Tibial nerve (tissue), 4 donors: ENCODE results near the gene ABLIM2. TPM values are rescaled to one million over a fixed set of nuclear protein-coding genes. Genes with fewer than 3 reads are reported as not detected.

Experiments used
- DNase-seq, 2 donors: peaks; one replicate each; pipeline ENCODE4 v3.0.0-alpha.2; 2019; ENCODE audit warnings: low spot score in 2 of 2
- H3K27ac ChIP-seq, 4 donors: fragments of 200-600 bp; sonication (generic) in 3 of 4; one replicate each; pipeline ENCODE4 v1.5.1; 2017 to 2019; ENCODE audit warnings: mild to moderate bottlenecking in 1 of 4
- H3K27me3 ChIP-seq, 2 donors: fragments of 200-600 bp; sonication (generic) in 1 of 2; one replicate each; pipeline versions ENCODE4 v1.5.1 to v1.6.0; 2017 to 2019
- H3K36me3 ChIP-seq, 3 donors: fragments of 200-600 bp; sonication (generic); one replicate each; pipeline ENCODE4 v1.5.1; 2018 to 2019
- H3K4me1 ChIP-seq, 4 donors: fragments of 200-600 bp; sonication (generic) in 3 of 4; one replicate each; pipeline ENCODE4 v1.5.1; 2017 to 2019
- H3K4me3 ChIP-seq, 4 donors: fragments of 200-600 bp; sonication (generic) in 3 of 4; one replicate each; pipeline ENCODE4 v1.5.1; 2017 to 2019; ENCODE audit warnings: mild to moderate bottlenecking in 1 of 4, moderate library complexity in 1 of 4
- H3K9me3 ChIP-seq, 4 donors: fragments of 200-600 bp; sonication (generic) in 3 of 4; one replicate each; pipeline ENCODE4 v1.5.1; 2017 to 2019
- EP300 ChIP-seq, 2 donors: sonication (generic); formaldehyde crosslinking; IDR thresholded peaks; one replicate each; pipeline ENCODE4 v1.6.1; 2017; ENCODE audit warnings: antibody characterized with exemption in 2 of 2, mild to moderate bottlenecking in 1 of 2
- POLR2A ChIP-seq, 2 donors: fragments of 450-650 bp; IDR thresholded peaks; one replicate each; pipeline ENCODE4 v1.6.1; 2017; ENCODE audit warnings: antibody characterized with exemption in 2 of 2, mild to moderate bottlenecking in 2 of 2, moderate library complexity in 2 of 2
- WGBS, 2 donors: methylation state at CpG; one replicate each; pipeline ENCODE4 v1.1.5; 2018; 5-methylcytosine and 5-hydroxymethylcytosine counted together
- total RNA-seq, 4 donors: library from RNA; depleted of rRNA; stranded (reverse); fragments of >200 nt; gene quantifications; one replicate each; pipeline ENCODE4 v1.1.0, GENCODE V29; 2016
- TF ChIP-seq, protein P1 (sequence below), 5 experiments: fragments of 200-600 bp in 3 of 5; fragments of 450-650 bp in 2 of 5; sonication (generic) in 3 of 5; IDR thresholded peaks; one replicate each; pipeline ENCODE4 v1.5.1; 2016 to 2019; ENCODE audit warnings: antibody characterized with exemption in 5 of 5, mild to moderate bottlenecking in 3 of 5, moderate library complexity in 2 of 5

ABLIM2 gene
- total RNA-seq, 4 donors from 2014 or later = 29.1 to 125 (median 41.7) TPM

DNA sequence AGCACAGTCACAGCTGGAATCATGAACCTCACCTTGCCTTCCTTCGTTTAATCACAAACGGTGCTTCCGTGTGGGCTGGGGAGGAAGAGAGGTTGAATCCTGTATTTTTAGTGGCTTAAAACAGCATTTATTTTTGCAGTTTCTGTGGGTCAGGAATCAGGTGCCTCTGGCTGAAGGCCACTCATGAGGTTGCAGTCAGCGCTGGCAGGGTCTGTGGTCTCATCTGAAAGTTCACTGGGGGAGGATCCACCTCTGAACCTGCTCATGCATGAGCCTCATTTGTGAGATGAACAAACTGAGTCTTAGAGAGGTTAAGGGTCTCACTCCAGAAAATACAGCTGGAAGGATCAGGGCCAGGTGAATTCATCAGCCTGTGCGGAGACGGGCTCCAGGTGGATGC is 17.1 kb upstream of the ABLIM2 start:
- WGBS, 2 donors = 79 to 88% methylated on average over 5 to 6 of the region's 6 CpGs

GRCh38 chr4:8174970-8175369 is 16.4 kb upstream of the ABLIM2 start:
- Histone ChIP-seq H3K9me3 (no peaks in the 10 kb centered on the region), H3K36me3 (no peaks in the 10 kb centered on the region), H3K4me1 (peaks cover 0 to 15% (median 2%) of the 10 kb centered on the region in 4 donors), H3K27ac (no peak overlapping the region), H3K4me3 (no peak overlapping the region), H3K27me3 (no peaks in the 10 kb centered on the region)
- TF ChIP-seq EP300 (IDR thresholded peaks at IDR 0.05) = no peak
- no peak for TF ChIP-seq POLR2A (IDR thresholded peaks at IDR 0.05)
- DNase-seq = no peak
- WGBS, 2 donors = 90 to 96% methylated on average over 3 of the region's 3 CpGs

More for the DNA sequence above, 17.1 kb upstream of the ABLIM2 start:
- no peaks in the 10 kb centered on the region for H3K36me3 ChIP-seq
- DNase-seq = no peak
- no peaks in the 10 kb centered on the region for H3K9me3 ChIP-seq
- H3K4me3 ChIP-seq = no peak overlapping the region
- H3K4me1 ChIP-seq = peaks cover 0 to 15% (median 2%) of the 10 kb centered on the region in 4 donors
- no peaks in the 10 kb centered on the region for H3K27me3 ChIP-seq
- TF ChIP-seq POLR2A (IDR thresholded peaks at IDR 0.05) = no peak
- TF ChIP-seq EP300 (IDR thresholded peaks at IDR 0.05) = no peak
- TF ChIP-seq, protein P1, sequence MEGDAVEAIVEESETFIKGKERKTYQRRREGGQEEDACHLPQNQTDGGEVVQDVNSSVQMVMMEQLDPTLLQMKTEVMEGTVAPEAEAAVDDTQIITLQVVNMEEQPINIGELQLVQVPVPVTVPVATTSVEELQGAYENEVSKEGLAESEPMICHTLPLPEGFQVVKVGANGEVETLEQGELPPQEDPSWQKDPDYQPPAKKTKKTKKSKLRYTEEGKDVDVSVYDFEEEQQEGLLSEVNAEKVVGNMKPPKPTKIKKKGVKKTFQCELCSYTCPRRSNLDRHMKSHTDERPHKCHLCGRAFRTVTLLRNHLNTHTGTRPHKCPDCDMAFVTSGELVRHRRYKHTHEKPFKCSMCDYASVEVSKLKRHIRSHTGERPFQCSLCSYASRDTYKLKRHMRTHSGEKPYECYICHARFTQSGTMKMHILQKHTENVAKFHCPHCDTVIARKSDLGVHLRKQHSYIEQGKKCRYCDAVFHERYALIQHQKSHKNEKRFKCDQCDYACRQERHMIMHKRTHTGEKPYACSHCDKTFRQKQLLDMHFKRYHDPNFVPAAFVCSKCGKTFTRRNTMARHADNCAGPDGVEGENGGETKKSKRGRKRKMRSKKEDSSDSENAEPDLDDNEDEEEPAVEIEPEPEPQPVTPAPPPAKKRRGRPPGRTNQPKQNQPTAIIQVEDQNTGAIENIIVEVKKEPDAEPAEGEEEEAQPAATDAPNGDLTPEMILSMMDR (IDR thresholded peaks at IDR 0.05) = no peak
- no peak overlapping the region for H3K27ac ChIP-seq

DNA sequence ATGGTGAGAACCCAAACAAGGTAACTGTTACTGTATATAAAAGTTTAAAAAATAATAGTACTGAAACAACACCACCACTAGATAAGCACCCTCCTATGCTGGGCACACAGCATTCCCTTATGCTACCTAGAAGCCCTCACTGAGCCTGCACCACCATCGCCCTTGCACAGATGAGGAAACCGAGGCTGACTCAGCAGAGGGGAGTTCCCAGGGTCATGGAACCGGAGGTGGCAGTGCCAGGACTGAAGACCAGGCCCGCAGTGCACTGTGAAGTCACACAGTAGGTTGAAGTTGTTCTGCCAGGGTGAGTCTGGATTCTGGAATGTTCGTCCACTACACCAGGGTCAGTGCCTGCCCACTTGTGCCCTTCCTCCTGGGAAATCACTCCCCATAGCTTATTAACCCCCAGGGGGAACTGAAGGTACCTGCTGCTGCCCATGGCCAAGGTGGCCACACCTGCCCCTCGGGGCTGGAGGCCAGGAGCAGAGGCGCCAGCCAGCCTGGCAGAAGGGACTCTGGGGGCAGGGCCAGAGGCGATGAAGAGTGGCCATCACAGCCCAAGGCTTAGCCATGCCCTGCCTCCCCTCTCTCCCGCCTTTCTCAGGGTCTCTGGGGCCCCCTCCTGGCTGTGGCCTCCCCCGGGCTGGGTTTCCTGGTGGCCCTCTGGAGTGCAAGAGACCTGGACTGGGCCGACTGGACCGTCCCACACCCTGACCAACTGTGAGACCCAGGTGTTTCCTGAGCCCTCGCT is 15.1 kb upstream of the ABLIM2 start:
- no peak for DNase-seq
- Histone ChIP-seq H3K9me3 (peaks cover 0 to 6% (median 0%) of the 10 kb centered on the region in 4 donors), H3K27me3 (no peaks in the 10 kb centered on the region), H3K36me3 (no peaks in the 10 kb centered on the region), H3K4me1 (peaks cover 0 to 15% (median 2%) of the 10 kb centered on the region in 4 donors), H3K4me3 (no peak overlapping the region), H3K27ac (no peak overlapping the region)
- WGBS, 2 donors = 72 to 81% methylated on average over 12 to 13 of the region's 13 CpGs
- TF ChIP-seq, protein P1 (IDR thresholded peaks at IDR 0.05) = no peak
- TF ChIP-seq EP300 (IDR thresholded peaks at IDR 0.05) (no peak), POLR2A (IDR thresholded peaks at IDR 0.05) (no peak)

DNA sequence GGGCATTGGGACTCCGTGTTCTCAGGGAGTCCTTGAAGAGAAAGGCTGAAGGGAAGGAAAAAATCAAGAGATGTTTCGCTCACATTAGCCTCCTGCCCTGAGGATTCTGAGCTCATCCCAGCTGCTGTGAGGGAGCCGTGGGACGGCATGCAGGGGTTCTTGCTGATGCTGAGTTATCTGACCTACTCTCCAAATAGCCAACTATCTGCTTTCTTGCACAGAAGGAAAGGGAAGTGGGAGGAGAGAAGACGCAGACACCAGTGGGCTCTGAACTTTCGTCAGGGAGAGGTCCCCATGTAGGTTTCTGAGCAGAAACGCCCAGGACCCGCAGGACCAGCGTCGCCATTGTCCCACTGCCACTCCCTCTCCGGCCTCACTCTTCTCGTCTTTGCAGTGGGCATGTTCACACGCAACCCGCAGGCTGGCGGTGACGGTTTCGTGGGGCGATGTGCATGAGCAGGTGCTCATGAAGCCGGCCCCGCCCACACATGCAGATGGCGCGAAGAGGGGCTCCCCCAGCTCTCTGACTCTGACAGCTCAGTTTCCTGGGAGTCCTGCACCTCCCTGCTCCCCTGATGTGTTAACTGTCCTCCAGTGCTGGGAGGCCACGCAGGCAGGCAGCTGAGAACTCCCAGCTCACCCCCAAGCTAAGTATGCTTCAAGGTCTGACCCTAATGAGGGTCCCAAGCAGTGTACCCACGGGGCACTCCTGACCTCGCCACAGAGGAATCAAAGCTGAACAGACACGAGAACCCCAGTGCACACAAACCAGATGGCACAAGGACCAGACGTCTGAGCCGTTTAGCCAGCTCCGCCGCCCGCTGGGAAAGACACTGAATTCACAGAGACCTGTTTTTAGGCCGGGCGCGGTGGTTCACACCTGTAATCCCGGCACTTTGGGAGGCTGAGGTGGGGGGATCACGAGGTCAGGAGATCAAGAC is 13.6 kb upstream of the ABLIM2 start:
- no peaks in the 10 kb centered on the region for H3K27me3 ChIP-seq
- no peak overlapping the region for H3K4me3 ChIP-seq
- WGBS, 2 donors = 77 to 78% methylated on average over 36 of the region's 36 CpGs
- peaks cover 0 to 15% (median 0%) of the 10 kb centered on the region in 4 donors for H3K9me3 ChIP-seq
- DNase-seq = no peak
- peaks cover 0 to 8% (median 2%) of the 10 kb centered on the region in 4 donors for H3K4me1 ChIP-seq
- H3K36me3 ChIP-seq = no peaks in the 10 kb centered on the region
- no peak for TF ChIP-seq EP300 (IDR thresholded peaks at IDR 0.05)
- TF ChIP-seq POLR2A (IDR thresholded peaks at IDR 0.05) = no peak
- TF ChIP-seq, protein P1 (IDR thresholded peaks at IDR 0.05) = no peak
- no peak overlapping the region for H3K27ac ChIP-seq

- no peak overlapping the region for H3K27ac ChIP-seq
- no peaks in the 10 kb centered on the region for H3K36me3 ChIP-seq
- H3K4me1 ChIP-seq = no peaks in the 10 kb centered on the region
- H3K4me3 ChIP-seq = no peak overlapping the region
- TF ChIP-seq POLR2A (IDR thresholded peaks at IDR 0.05) = no peak
- TF ChIP-seq, protein P1 (IDR thresholded peaks at IDR 0.05) = no peak
- no peak for TF ChIP-seq EP300 (IDR thresholded peaks at IDR 0.05)
- 86 to 91% methylated on average over 7 of the region's 7 CpGs for WGBS, 2 donors
- no peaks in the 10 kb centered on the region for H3K27me3 ChIP-seq
- peaks cover 0 to 15% (median 0%) of the 10 kb centered on the region in 4 donors for H3K9me3 ChIP-seq
- DNase-seq = no peak
Observed at GRCh38 chr4:8171266-8171665, 12.7 kb upstream of the ABLIM2 start.
